ENCODE data around the gene PSAP.

The PSAP gene

GRCh38 chr10:71799112-71799511, 51.9 kb downstream of the PSAP start:
- WGBS, 2 experiments, result 78 to 82% methylated on average over 10 of the region's 10 CpGs

GRCh38 chr10:71798308-71798624, 52.8 kb downstream of the PSAP start:
- H3K4me1 ChIP-seq (ENCODE audit: control insufficient read depth, insufficient read depth, low read length), result no peaks in the 10 kb centered on the region
- no peak overlapping the region for H3K27ac ChIP-seq (ENCODE audit: insufficient read depth, low read depth, low read length, poor library complexity, severe bottlenecking)
- no peaks in the 10 kb centered on the region for H3K9me3 ChIP-seq (ENCODE audit: control insufficient read depth, low read length)
- H3K27me3 ChIP-seq (ENCODE audit: control insufficient read depth, insufficient read depth, low read length, poor library complexity, severe bottlenecking), result no peaks in the 10 kb centered on the region
- no peaks in the 10 kb centered on the region for H3K36me3 ChIP-seq (ENCODE audit: control insufficient read depth, insufficient read depth, low read length)
- H3K4me3 ChIP-seq (ENCODE audit: insufficient read depth, low read depth, low read length), result no peak overlapping the region
- WGBS, 2 experiments, result 88 to 91% methylated on average over 6 of the region's 6 CpGs

More at GRCh38 chr10:71799112-71799511, 51.9 kb downstream of the PSAP start:
- H3K27ac ChIP-seq (ENCODE audit: insufficient read depth, low read depth, low read length, poor library complexity, severe bottlenecking), result no peak overlapping the region
- H3K4me1 ChIP-seq (ENCODE audit: control insufficient read depth, insufficient read depth, low read length), result no peaks in the 10 kb centered on the region
- H3K4me3 ChIP-seq (ENCODE audit: insufficient read depth, low read depth, low read length), result no peak overlapping the region
- H3K27me3 ChIP-seq (ENCODE audit: control insufficient read depth, insufficient read depth, low read length, poor library complexity, severe bottlenecking), result no peaks in the 10 kb centered on the region
- no peaks in the 10 kb centered on the region for H3K9me3 ChIP-seq (ENCODE audit: control insufficient read depth, low read length)
- H3K36me3 ChIP-seq (ENCODE audit: control insufficient read depth, insufficient read depth, low read length), result no peaks in the 10 kb centered on the region

- Histone ChIP-seq H3K4me1 (ENCODE audit: control insufficient read depth, insufficient read depth, low read length) (no peaks in the 10 kb centered on the region), H3K27ac (ENCODE audit: insufficient read depth, low read depth, low read length, poor library complexity, severe bottlenecking) (no peak overlapping the region), H3K9me3 (ENCODE audit: control insufficient read depth, low read length) (no peaks in the 10 kb centered on the region), H3K27me3 (ENCODE audit: control insufficient read depth, insufficient read depth, low read length, poor library complexity, severe bottlenecking) (no peaks in the 10 kb centered on the region), H3K4me3 (ENCODE audit: insufficient read depth, low read depth, low read length) (no peak overlapping the region), H3K36me3 (ENCODE audit: control insufficient read depth, insufficient read depth, low read length) (no peaks in the 10 kb centered on the region)
- 87 to 89% methylated on average over 10 of the region's 10 CpGs for WGBS, 2 experiments
These were observed 53.3 kb downstream of the PSAP start for GRCh38 chr10:71797533-71798307.

GRCh38 chr10:71796749-71797405, 54.2 kb downstream of the PSAP start:
- no peaks in the 10 kb centered on the region for H3K27me3 ChIP-seq (ENCODE audit: control insufficient read depth, insufficient read depth, low read length, poor library complexity, severe bottlenecking)
- H3K36me3 ChIP-seq (ENCODE audit: control insufficient read depth, insufficient read depth, low read length), result no peaks in the 10 kb centered on the region
- H3K4me1 ChIP-seq (ENCODE audit: control insufficient read depth, insufficient read depth, low read length), result no peaks in the 10 kb centered on the region
- no peaks in the 10 kb centered on the region for H3K9me3 ChIP-seq (ENCODE audit: control insufficient read depth, low read length)
- WGBS, 2 experiments, result 86 to 89% methylated on average over 7 of the region's 7 CpGs
- H3K27ac ChIP-seq (ENCODE audit: insufficient read depth, low read depth, low read length, poor library complexity, severe bottlenecking), result no peak overlapping the region
- H3K4me3 ChIP-seq (ENCODE audit: insufficient read depth, low read depth, low read length), result no peak overlapping the region

GRCh38 chr10:71795248-71795647, 55.8 kb downstream of the PSAP start:
- Histone ChIP-seq H3K36me3 (ENCODE audit: control insufficient read depth, insufficient read depth, low read length) (no peaks in the 10 kb centered on the region), H3K9me3 (ENCODE audit: control insufficient read depth, low read length) (no peaks in the 10 kb centered on the region), H3K4me1 (ENCODE audit: control insufficient read depth, insufficient read depth, low read length) (no peaks in the 10 kb centered on the region), H3K27me3 (ENCODE audit: control insufficient read depth, insufficient read depth, low read length, poor library complexity, severe bottlenecking) (no peaks in the 10 kb centered on the region), H3K4me3 (ENCODE audit: insufficient read depth, low read depth, low read length) (no peak overlapping the region), H3K27ac (ENCODE audit: insufficient read depth, low read depth, low read length, poor library complexity, severe bottlenecking) (no peak overlapping the region)
- WGBS, 2 experiments, result 16 to 18% methylated on average over 2 of the region's 2 CpGs

- H3K4me1 ChIP-seq (ENCODE audit: control insufficient read depth, insufficient read depth, low read length), result no peaks in the 10 kb centered on the region
- 88 to 91% methylated on average over 17 of the region's 17 CpGs for WGBS, 2 experiments
- H3K27ac ChIP-seq (ENCODE audit: insufficient read depth, low read depth, low read length, poor library complexity, severe bottlenecking), result no peak overlapping the region
- H3K27me3 ChIP-seq (ENCODE audit: control insufficient read depth, insufficient read depth, low read length, poor library complexity, severe bottlenecking), result no peaks in the 10 kb centered on the region
- H3K4me3 ChIP-seq (ENCODE audit: insufficient read depth, low read depth, low read length), result no peak overlapping the region
- H3K36me3 ChIP-seq (ENCODE audit: control insufficient read depth, insufficient read depth, low read length), result no peaks in the 10 kb centered on the region
- H3K9me3 ChIP-seq (ENCODE audit: control insufficient read depth, low read length), result no peaks in the 10 kb centered on the region
These were observed 60.2 kb downstream of the PSAP start for GRCh38 chr10:71790749-71791440.

- Histone ChIP-seq H3K27ac (ENCODE audit: insufficient read depth, low read depth, low read length, poor library complexity, severe bottlenecking) (no peak overlapping the region), H3K4me3 (ENCODE audit: insufficient read depth, low read depth, low read length) (no peak overlapping the region), H3K9me3 (ENCODE audit: control insufficient read depth, low read length) (no peaks in the 10 kb centered on the region), H3K36me3 (ENCODE audit: control insufficient read depth, insufficient read depth, low read length) (no peaks in the 10 kb centered on the region), H3K4me1 (ENCODE audit: control insufficient read depth, insufficient read depth, low read length) (no peaks in the 10 kb centered on the region), H3K27me3 (ENCODE audit: control insufficient read depth, insufficient read depth, low read length, poor library complexity, severe bottlenecking) (no peaks in the 10 kb centered on the region)
- WGBS, 2 experiments, result 87 to 88% methylated on average over 7 to 10 of the region's 10 CpGs
These were observed 61.2 kb downstream of the PSAP start for GRCh38 chr10:71789871-71790270.

- Histone ChIP-seq H3K4me3 (ENCODE audit: insufficient read depth, low read depth, low read length) (no peak overlapping the region), H3K27ac (ENCODE audit: insufficient read depth, low read depth, low read length, poor library complexity, severe bottlenecking) (no peak overlapping the region), H3K27me3 (ENCODE audit: control insufficient read depth, insufficient read depth, low read length, poor library complexity, severe bottlenecking) (no peaks in the 10 kb centered on the region), H3K36me3 (ENCODE audit: control insufficient read depth, insufficient read depth, low read length) (no peaks in the 10 kb centered on the region), H3K4me1 (ENCODE audit: control insufficient read depth, insufficient read depth, low read length) (no peaks in the 10 kb centered on the region), H3K9me3 (ENCODE audit: control insufficient read depth, low read length) (no peaks in the 10 kb centered on the region)
- 88 to 95% methylated on average over 8 of the region's 8 CpGs for WGBS, 2 experiments
These were observed 62.1 kb downstream of the PSAP start for GRCh38 chr10:71788954-71789353.

GRCh38 chr10:71784679-71785272, 66.3 kb downstream of the PSAP start:
- Histone ChIP-seq H3K4me1 (ENCODE audit: control insufficient read depth, insufficient read depth, low read length) (no peaks in the 10 kb centered on the region), H3K9me3 (ENCODE audit: control insufficient read depth, low read length) (no peaks in the 10 kb centered on the region), H3K27ac (ENCODE audit: insufficient read depth, low read depth, low read length, poor library complexity, severe bottlenecking) (no peak overlapping the region), H3K4me3 (ENCODE audit: insufficient read depth, low read depth, low read length) (no peak overlapping the region), H3K36me3 (ENCODE audit: control insufficient read depth, insufficient read depth, low read length) (no peaks in the 10 kb centered on the region), H3K27me3 (ENCODE audit: control insufficient read depth, insufficient read depth, low read length, poor library complexity, severe bottlenecking) (no peaks in the 10 kb centered on the region)
- WGBS, 2 experiments, result 91 to 93% methylated on average over 18 of the region's 18 CpGs

All from ectodermal cell (in vitro differentiated cells).